IPS-15b (cell line): ENCODE measurements around the gene FAM210A.

Source experiments
- H3K27me3 ChIP-seq: one replicate; pipeline ENCODE4 v1.6.1; 2013; ENCODE audit warnings: low read length; ENCODE audit not compliant: control insufficient read depth, insufficient read depth
- H3K36me3 ChIP-seq: one replicate; pipeline ENCODE4 v1.6.1; 2013; ENCODE audit warnings: low read length; ENCODE audit not compliant: control insufficient read depth, insufficient read depth
- H3K4me1 ChIP-seq: one replicate; pipeline ENCODE4 v1.6.1; 2013; ENCODE audit warnings: mild to moderate bottlenecking, low read length; ENCODE audit not compliant: control insufficient read depth, insufficient read depth
- H3K4me3 ChIP-seq: one replicate; pipeline ENCODE4 v1.5.1; 2013; ENCODE audit warnings: low read depth, low read length
- H3K9ac ChIP-seq: one replicate; pipeline ENCODE4 v1.6.1; 2013; ENCODE audit warnings: low read depth, mild to moderate bottlenecking, low read length
- H3K9me3 ChIP-seq: one replicate; pipeline ENCODE4 v1.6.1; 2013; ENCODE audit warnings: mild to moderate bottlenecking, low read length; ENCODE audit not compliant: control insufficient read depth, insufficient read depth

Gene FAM210A

DNA sequence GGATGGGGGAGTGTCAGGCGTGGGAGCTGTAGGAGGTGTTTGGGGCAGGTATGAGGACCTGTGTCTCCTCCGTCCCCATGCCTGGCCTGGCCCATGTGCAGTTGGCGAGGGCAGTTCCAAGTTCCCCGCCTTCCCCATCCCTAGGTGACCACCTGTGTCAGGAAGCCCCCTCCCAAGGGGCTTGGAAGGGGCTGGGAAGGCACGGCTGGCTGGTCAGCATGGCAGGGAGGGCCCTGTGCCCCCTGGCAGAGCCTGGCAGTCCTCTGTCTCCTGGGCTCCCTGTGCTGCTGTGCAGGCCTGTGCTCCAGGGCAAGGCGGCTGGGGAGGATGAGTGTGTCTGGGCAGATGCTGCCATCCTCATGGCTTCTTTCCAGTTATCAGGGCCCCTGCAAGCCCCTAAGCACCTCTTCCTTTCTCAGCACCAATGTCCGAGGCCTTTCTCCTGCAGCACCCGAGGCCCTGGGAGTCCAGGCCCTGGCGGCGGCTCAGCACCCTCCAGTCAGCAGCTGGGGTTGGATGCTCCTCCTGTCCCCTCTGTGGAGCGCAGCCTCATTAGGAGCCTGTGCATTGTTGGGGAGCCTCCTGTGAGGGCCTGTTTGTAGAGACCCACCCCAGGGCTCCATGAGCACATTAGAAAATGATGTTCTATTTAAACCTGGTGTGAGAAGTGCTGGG lies 101.7 kb downstream of the FAM210A start:
- H3K9ac ChIP-seq: no peak overlapping the region
- no peaks in the 10 kb centered on the region for H3K9me3 ChIP-seq
- no peaks in the 10 kb centered on the region for H3K27me3 ChIP-seq
- H3K4me3 ChIP-seq: no peak overlapping the region
- H3K36me3 ChIP-seq: no peaks in the 10 kb centered on the region
- H3K4me1 ChIP-seq: peaks cover under 1% of the 10 kb centered on the region

DNA sequence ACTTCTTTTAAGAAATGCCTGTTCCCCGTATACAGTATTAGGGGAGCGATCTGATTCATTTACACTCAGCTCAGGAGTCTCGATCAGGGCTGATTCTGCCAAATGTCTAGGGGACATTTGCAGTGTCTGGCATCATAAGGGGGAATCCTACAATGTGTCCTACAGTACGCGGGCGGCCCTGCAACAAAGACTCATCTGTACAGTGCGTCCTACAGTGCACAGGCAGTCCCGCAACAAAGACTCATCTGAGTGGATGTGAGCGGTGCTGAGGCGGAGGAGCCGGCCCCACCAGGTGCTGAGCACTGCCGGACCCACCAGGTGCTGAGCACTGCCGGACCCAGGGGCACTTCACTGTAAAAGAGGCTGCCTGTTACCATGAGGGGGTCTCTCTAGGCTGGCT lies 102.5 kb downstream of the FAM210A start:
- no peaks in the 10 kb centered on the region for H3K27me3 ChIP-seq
- H3K36me3 ChIP-seq: no peaks in the 10 kb centered on the region
- no peak overlapping the region for H3K9ac ChIP-seq
- H3K9me3 ChIP-seq: no peaks in the 10 kb centered on the region
- H3K4me1 ChIP-seq: no peaks in the 10 kb centered on the region
- no peak overlapping the region for H3K4me3 ChIP-seq

DNA sequence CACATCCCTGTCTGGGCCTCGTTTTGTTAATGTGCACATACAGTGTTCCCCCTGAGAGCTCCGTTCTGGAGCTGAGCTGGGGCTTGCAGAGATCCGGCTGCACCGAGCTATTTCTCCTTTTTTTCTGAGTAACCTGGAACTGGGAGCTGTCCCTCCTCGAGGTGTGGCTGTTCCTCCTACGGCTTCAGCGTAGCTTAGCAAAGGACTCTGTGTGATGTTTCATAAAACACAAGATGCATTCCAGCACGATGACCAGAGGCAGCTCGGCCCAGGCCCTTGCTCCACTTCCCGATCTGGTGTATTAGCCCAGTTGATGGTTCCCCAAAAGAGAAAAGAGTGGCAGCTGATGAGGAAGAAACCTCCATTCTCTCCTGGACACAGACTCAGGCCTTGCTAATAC lies 103.0 kb downstream of the FAM210A start:
- Histone ChIP-seq H3K36me3 (no peaks in the 10 kb centered on the region), H3K9me3 (no peaks in the 10 kb centered on the region), H3K27me3 (no peaks in the 10 kb centered on the region), H3K4me3 (no peak overlapping the region), H3K4me1 (no peaks in the 10 kb centered on the region), H3K9ac (no peak overlapping the region)

DNA sequence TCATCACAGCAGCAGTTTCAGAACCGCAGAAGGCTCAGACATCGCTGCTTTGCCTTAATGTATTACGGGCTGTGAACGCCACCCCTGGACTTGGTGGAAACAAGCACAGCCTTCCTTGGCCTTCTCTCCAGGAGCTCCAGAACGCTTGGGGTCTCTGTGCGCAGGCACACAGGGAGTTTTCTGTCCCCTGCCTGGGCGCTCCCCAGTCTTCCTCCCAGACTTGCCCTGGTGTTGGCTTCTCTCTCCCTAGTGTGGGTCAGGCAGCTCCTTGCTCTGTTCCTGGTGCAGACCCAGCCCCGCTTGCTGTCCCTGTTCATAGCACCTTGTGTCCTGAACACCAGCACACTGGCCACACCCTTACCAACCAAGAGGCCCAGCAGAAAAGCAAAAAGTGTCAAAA lies 103.6 kb downstream of the FAM210A start:
- H3K4me3 ChIP-seq: no peak overlapping the region
- H3K36me3 ChIP-seq: no peaks in the 10 kb centered on the region
- H3K4me1 ChIP-seq: no peaks in the 10 kb centered on the region
- no peak overlapping the region for H3K9ac ChIP-seq
- H3K9me3 ChIP-seq: no peaks in the 10 kb centered on the region
- H3K27me3 ChIP-seq: no peaks in the 10 kb centered on the region

DNA sequence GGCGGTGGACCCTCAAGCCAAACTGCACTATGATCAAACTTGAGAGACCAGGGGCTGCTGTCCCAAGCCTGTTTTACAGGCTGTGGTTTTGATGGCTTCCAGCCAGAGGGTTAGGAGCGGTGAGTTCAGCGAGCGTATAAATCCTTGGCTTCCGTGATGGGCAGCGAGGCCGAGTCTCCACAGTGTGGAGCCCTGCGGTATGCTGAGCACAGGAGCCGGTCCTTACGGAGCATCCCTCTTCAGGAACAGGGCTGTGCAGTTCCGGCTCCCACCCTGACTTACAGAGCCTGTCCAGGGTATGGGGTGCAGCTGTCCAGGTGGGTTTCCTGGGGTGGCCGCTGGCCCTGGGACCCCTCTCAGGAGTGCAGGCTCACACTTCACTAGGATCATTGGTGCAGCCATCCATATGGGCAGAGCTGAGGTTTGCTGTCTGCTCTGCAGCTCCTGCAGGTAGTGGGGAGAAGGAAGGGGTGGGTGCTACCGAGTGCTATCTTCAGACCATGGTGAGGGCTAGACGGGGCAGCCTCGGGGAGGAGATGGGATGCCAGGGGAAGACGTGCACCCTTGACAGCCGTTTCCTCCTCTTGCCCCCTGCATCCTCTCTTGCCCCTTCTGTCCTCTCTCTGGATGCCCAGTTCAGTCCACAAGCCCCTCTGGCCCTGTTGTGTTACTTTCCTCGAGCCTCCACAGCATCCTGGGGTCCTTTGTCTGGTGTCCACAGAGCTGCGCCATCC lies 104.3 kb downstream of the FAM210A start:
- no peaks in the 10 kb centered on the region for H3K27me3 ChIP-seq
- no peaks in the 10 kb centered on the region for H3K36me3 ChIP-seq
- H3K4me3 ChIP-seq: no peak overlapping the region
- H3K4me1 ChIP-seq: no peaks in the 10 kb centered on the region
- no peak overlapping the region for H3K9ac ChIP-seq
- H3K9me3 ChIP-seq: no peaks in the 10 kb centered on the region

DNA sequence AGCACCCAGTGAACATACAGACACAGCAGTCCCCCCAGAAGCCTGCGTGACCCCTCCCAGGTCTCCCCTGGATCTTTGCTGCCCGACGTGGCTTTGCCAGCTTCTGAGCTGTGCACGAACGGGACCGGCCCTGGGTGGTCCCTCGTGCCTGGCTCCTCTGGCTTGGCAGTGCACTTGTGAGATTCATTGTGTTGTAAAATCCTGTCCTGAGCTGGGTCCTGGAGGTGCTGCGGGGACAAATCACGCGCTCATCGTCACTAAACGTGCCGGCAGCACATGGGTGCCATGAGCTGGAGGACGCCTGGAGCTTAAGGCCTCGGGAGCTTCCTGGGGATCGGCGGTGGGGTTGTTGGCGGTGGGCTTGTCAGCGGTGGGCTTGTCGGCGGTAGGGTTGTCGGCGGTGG lies 104.9 kb downstream of the FAM210A start:
- Histone ChIP-seq H3K4me3 (no peak overlapping the region), H3K36me3 (no peaks in the 10 kb centered on the region), H3K27me3 (no peaks in the 10 kb centered on the region), H3K9me3 (no peaks in the 10 kb centered on the region), H3K9ac (no peak overlapping the region), H3K4me1 (no peaks in the 10 kb centered on the region)

DNA sequence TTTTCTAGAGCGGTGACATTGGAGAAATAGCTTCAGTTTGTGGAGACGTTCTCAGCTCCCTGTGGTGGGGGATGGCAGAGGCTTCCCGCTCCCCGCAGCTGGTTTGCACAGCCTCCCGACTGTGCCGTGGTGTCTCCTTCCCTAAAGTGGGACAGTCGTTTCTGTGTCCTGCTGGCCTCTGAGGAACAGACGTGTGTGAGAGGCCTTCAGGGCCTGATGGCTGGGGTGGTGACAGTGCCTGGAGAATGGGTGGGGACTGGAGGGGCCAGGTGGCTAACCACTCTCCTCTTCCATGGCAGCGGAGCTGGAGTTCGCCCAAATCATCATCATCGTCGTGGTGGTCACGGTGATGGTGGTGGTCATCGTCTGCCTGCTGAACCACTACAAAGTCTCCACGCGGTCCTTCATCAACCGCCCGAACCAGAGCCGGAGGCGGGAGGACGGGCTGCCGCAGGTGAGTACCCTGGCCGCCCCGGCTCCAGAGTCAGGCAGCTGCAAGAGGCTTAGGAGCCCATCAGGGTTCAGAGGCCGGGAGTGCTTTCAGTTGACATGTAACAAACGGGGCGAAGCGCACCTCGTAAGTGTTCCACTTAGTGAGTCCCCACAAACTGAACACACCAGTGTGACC lies 105.4 kb downstream of the FAM210A start:
- H3K9ac ChIP-seq: no peak overlapping the region
- no peaks in the 10 kb centered on the region for H3K9me3 ChIP-seq
- H3K4me1 ChIP-seq: no peaks in the 10 kb centered on the region
- H3K36me3 ChIP-seq: no peaks in the 10 kb centered on the region
- H3K27me3 ChIP-seq: no peaks in the 10 kb centered on the region
- H3K4me3 ChIP-seq: no peak overlapping the region

DNA sequence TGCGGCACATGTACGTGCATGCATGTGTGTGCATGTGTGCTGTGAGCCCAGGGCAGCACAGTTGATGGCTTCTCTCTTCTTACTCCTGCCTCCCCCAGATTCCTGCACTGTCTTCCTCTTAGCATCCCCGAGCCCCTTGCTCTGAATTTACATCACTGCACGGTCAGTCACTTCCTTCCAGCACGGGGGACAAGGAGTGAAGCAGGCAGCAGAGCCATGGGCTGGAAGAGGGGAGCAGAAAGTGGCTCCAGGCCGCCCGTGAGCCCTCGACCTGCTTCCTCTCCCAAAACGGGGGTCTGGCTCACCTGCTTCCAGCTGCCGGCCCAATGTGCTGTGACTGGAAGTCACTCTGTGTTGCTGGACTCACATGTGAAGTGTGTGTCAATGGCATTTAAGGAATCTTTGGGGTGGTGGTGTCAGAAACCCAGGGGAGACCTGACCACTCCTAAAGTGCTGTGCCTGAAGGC lies 106.1 kb downstream of the FAM210A start:
- no peaks in the 10 kb centered on the region for H3K4me1 ChIP-seq
- no peaks in the 10 kb centered on the region for H3K36me3 ChIP-seq
- H3K4me3 ChIP-seq: no peak overlapping the region
- H3K27me3 ChIP-seq: no peaks in the 10 kb centered on the region
- no peaks in the 10 kb centered on the region for H3K9me3 ChIP-seq
- no peak overlapping the region for H3K9ac ChIP-seq

DNA sequence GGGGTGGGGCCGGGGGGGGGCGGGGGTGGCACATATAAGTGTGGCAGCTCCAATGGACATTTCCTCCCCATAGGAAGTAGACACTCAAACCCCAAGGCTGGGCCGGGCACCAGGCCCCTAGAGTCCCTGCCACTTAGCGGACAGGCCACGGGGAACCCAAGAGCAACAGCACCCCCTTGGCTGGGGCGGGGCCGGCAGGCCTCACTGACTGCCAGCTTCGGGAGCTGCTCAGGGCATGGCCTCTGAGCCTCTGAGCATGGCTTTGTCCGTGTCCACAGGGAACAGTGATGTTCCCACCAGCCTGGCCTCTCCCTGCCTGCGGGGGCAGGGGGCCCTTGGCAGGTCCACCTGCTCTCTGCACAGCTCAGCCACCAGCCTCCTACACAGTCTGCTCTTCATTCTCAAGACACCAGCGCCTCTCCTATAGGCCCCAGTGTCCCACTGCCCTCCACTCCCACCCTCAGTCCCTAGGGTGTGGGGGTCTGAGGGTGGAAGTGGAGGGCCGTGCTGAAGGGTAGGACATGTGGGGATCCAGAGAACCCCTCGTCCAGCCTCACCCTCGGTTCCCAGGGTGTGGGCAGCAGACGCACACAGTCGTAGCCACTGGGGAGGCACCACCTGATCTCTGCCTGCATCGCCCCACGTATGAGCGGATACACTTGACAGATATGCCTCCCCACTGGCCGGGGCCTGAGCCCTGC lies 106.7 kb downstream of the FAM210A start:
- H3K36me3 ChIP-seq: no peaks in the 10 kb centered on the region
- no peaks in the 10 kb centered on the region for H3K9me3 ChIP-seq
- no peaks in the 10 kb centered on the region for H3K27me3 ChIP-seq
- H3K9ac ChIP-seq: no peak overlapping the region
- H3K4me3 ChIP-seq: no peak overlapping the region
- no peaks in the 10 kb centered on the region for H3K4me1 ChIP-seq

DNA sequence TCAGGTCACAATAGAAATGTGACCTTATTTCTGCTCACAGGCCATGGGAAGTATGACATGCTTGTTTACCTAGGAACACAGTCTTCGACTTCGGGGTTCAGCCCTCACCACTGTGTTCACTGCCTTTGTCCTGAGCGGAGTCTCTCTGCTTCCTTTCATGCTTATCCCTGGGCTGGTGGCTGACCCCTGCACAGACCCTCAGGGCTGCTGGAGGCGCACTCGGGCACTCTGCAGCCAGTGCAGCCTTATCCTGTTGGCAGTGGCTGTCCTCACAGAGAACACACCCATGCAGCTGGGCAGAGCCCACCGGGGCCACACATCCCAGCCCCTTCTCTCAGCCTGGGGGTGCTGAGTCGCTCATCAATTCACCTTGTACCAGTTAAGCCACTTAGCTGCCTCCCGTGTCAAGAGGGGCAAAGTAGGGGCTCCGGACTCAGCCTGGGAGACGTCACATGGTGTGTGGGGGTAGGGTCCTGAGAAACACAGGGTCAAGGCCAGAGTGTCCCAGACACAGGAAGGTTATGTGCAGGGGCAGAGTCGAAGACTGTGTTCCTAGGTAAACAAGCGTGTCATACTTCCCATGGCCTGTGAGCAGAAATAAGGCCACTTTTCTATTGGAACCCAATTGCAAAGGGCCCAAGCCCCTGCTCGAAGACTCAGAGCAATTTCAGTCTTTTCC lies 107.5 kb downstream of the FAM210A start:
- Histone ChIP-seq H3K9ac (no peak overlapping the region), H3K27me3 (no peaks in the 10 kb centered on the region), H3K4me3 (no peak overlapping the region), H3K36me3 (no peaks in the 10 kb centered on the region), H3K4me1 (no peaks in the 10 kb centered on the region), H3K9me3 (no peaks in the 10 kb centered on the region)

DNA sequence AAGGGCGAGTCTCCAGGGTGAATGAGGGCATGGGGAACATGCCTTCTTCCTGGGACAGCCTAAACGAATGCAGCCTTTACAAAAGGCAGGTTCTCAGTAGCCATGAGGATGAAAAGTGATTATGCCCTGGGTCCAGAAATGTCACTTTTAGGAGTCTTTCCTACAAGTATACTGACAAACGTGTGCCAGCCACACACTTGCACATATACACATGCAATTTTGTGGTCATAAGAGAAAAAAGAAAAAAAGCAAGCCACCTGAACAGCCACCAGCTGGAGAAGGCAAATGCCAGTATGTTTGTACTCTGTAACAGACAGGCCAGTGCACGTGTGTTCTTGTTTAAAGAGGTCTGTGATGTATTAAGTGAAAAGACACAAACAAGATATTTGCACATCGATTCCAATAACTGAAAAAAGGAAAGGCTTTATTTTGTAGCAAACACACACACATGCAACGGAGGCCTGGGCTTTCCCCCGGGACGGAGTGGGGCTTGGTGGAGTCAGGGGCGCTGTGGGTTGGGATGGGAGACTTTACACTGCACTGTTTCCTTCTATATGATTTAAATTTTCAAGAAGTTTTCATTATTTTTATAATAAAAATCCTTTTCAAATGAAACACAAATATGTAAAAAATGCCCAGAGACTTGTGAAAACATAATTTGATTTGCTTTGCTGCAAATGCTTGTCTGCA lies 108.4 kb downstream of the FAM210A start:
- Histone ChIP-seq H3K9me3 (no peaks in the 10 kb centered on the region), H3K36me3 (no peaks in the 10 kb centered on the region), H3K4me3 (no peak overlapping the region), H3K27me3 (peaks cover 3% of the 10 kb centered on the region), H3K9ac (no peak overlapping the region), H3K4me1 (no peaks in the 10 kb centered on the region)
